Left lung (tissue), 14 donors: ENCODE measurements around the gene KRTAP19-5. TPM values are rescaled to one million over a fixed set of nuclear protein-coding genes. Genes with fewer than 3 reads are reported as not detected.
"Not testable (repeated sequence)": the region's sequence is repeated elsewhere in the genome, so short reads cannot be mapped to it uniquely, and the experiment has no call there.

ENCODE experiments used
- ATAC-seq: fragments of 200-7000 bp; cut with Tn5 transposase; one replicate; pipeline ENCODE4 v1.9.1; 2020; ENCODE audit warnings: moderate library complexity
- DNase-seq, 4 donors: peaks; one replicate each; pipeline ENCODE4 v3.0.0-alpha.2; 2013 to 2020
- H3K27ac ChIP-seq, 2 donors: fragments of 200-600 bp; sonication (generic) in 1 of 2; one replicate each; pipeline versions ENCODE4 v1.5.0 to v1.8.0; 2020 to 2021
- H3K27me3 ChIP-seq, 2 donors: fragments of 200-600 bp; sonication (generic) in 1 of 2; one replicate each; pipeline versions ENCODE4 v1.5.0 to v1.8.0; 2020 to 2021
- H3K36me3 ChIP-seq, 2 donors: fragments of 200-600 bp; sonication (generic) in 1 of 2; one replicate each; pipeline versions ENCODE4 v1.5.0 to v1.8.0; 2020 to 2021
- H3K4me1 ChIP-seq, 2 donors: fragments of 200-600 bp; one replicate each; pipeline ENCODE4 v1.8.0; 2021
- H3K4me3 ChIP-seq, 2 donors: fragments of 200-600 bp; sonication (generic) in 1 of 2; one replicate each; pipeline versions ENCODE4 v1.5.0 to v1.8.0; 2020 to 2021; ENCODE audit warnings: mild to moderate bottlenecking in 1 of 2
- H3K9me3 ChIP-seq, 2 donors: fragments of 200-600 bp; sonication (generic) in 1 of 2; one replicate each; pipeline versions ENCODE4 v1.5.0 to v1.8.0; 2020 to 2021
- CTCF ChIP-seq, 2 donors: fragments of 200-600 bp; sonication (generic) in 1 of 2; IDR thresholded peaks; one replicate each; pipeline versions ENCODE4 v1.5.0 to v1.8.0; 2021; ENCODE audit warnings: antibody characterized with exemption in 2 of 2
- intact Hi-C, 2 donors: fragments of 100-400 bp; cut with DNase I; formaldehyde crosslinking; loops; one replicate each; pipeline versions ENCODE4 v1.11.2 to v1.14.2; 2022
- long read RNA-seq, 12 donors: library from polyadenylated mRNA in 2 of 12; unstranded in 2 of 12; transcript quantifications; one replicate each; pipeline ENCODE4 v2.0.0 and lab custom pipeline, GENCODE V29; 2019 to 2026
- polyA plus RNA-seq, 6 donors: library from polyadenylated mRNA; unstranded; fragments of 120-200 nt; gene quantifications; one replicate each; pipeline ENCODE4 v1.2.1, GENCODE V29; 2013; ENCODE audit not compliant: insufficient read length in 6 of 6
- total RNA-seq, 2 donors: library from RNA; stranded (reverse); fragmentation: NEBNext Ultra II Directional; extraction: Animal tissue kit (Norgen Biotek cat#: 25700); gene quantifications; one replicate each; pipeline ENCODE4 v1.2.1, GENCODE V29; 2021
- donor health status: DM: no; HTN: yes; CAD: no.
- donor health status: DM: no; HTN: no; CAD: no.

The KRTAP19-5 gene
- total RNA-seq (not detected), polyA plus RNA-seq (not detected)
- long read RNA-seq, donor 1, result 0 reads
- long read RNA-seq, donor 2, result 0 reads
- long read RNA-seq, donor 3, result 0 reads
- long read RNA-seq, donor 4, result 0 reads
- long read RNA-seq, donor 5, result 0 reads
- long read RNA-seq, donor 6, result 0 reads
- long read RNA-seq, donor 7, result 0 reads
- long read RNA-seq, donor 8, result 0 reads
- long read RNA-seq, donor 9, result 0 reads
- long read RNA-seq, donor 10, result 0 reads
- long read RNA-seq, donor 11, result 0 reads
- long read RNA-seq, donor 12, result 0 reads

- DNase-seq (no peak), ATAC-seq (no peak)
- TF ChIP-seq CTCF (IDR thresholded peaks at IDR 0.05), result no peak
- Histone ChIP-seq H3K36me3 (no peaks in the 10 kb centered on the region), H3K27ac (no peak within 1 kb of the TSS), H3K27me3 (no peaks in the 10 kb centered on the region), H3K4me1 (no peaks in the 10 kb centered on the region), H3K4me3 (no peak within 1 kb of the TSS), H3K9me3 (no peaks in the 10 kb centered on the region)
- intact Hi-C loops, result no loop called here
Observed at GRCh38 chr21:30502041-30502440, at the start of gene KRTAP19-5. KRTAP19-5 (minus strand) TSS chr21:30502141; CDS start chr21:30502090, 51 bp downstream.

- H3K9me3 ChIP-seq, result no peaks in the 10 kb centered on the region
- no peaks in the 10 kb centered on the region for H3K27me3 ChIP-seq
- no peaks in the 10 kb centered on the region for H3K36me3 ChIP-seq
- ATAC-seq, result no peak
- no peak for TF ChIP-seq CTCF (IDR thresholded peaks at IDR 0.05)
- no peaks in the 10 kb centered on the region for H3K4me1 ChIP-seq
- H3K27ac ChIP-seq, result no peak within 1 kb of the TSS
- H3K4me3 ChIP-seq, result no peak within 1 kb of the TSS
- no peak for DNase-seq
- intact Hi-C loops, result no loop called here
Observed at GRCh38 chr21:30541764-30542163, 39.8 kb upstream of the KRTAP19-5 start, which contains the start of gene KRTAP19-6. KRTAP19-6 (minus strand) TSS chr21:30541864; CDS start chr21:30541833, 31 bp downstream.

- ATAC-seq (no peak), DNase-seq (no peak)
- H3K9me3 ChIP-seq, result peaks cover 0 to 1% of the 10 kb centered on the region in 2 donors
- TF ChIP-seq CTCF (IDR thresholded peaks at IDR 0.05), result no peak
- H3K4me1 ChIP-seq, result no peaks in the 10 kb centered on the region
- H3K4me3 ChIP-seq, result no peak overlapping the region
- intact Hi-C loops, result no loop called here
- H3K27ac ChIP-seq, result no peak overlapping the region
- no peaks in the 10 kb centered on the region for H3K36me3 ChIP-seq
- no peaks in the 10 kb centered on the region for H3K27me3 ChIP-seq
Observed at GRCh38 chr21:30518876-30519275, 16.9 kb upstream of the KRTAP19-5 start.

GRCh38 chr21:30515681-30516080 is 13.7 kb upstream of the KRTAP19-5 start:
- DNase-seq (no peak), ATAC-seq (no peak)
- H3K4me1 ChIP-seq, result no peaks in the 10 kb centered on the region
- no peaks in the 10 kb centered on the region for H3K27me3 ChIP-seq
- H3K27ac ChIP-seq, result no peak overlapping the region
- peaks cover 0 to 1% of the 10 kb centered on the region in 2 donors for H3K9me3 ChIP-seq
- H3K36me3 ChIP-seq, result no peaks in the 10 kb centered on the region
- H3K4me3 ChIP-seq, result no peak overlapping the region
- intact Hi-C loops, result no loop called here
- no peak for TF ChIP-seq CTCF (IDR thresholded peaks at IDR 0.05)

GRCh38 chr21:30505621-30506205 is 3.8 kb upstream of the KRTAP19-5 start:
- H3K4me1 ChIP-seq, ATAC-seq, intact Hi-C loops, DNase-seq, H3K9me3 ChIP-seq, H3K36me3 ChIP-seq, H3K27ac ChIP-seq, H3K4me3 ChIP-seq, H3K27me3 ChIP-seq: not testable (repeated sequence)
- peak in 1 of 2 donors; percentile 27 for TF ChIP-seq CTCF (IDR thresholded peaks at IDR 0.05)
